Endothelial cell of umbilical vein (primary cell): ENCODE data around the gene LYZL6.

Experiments used
- CTCF ChIP-seq, 2 donors: IDR thresholded peaks; 1 replicate in 1 of 2; 2 replicates in 1 of 2; pipeline ENCODE4 v1.5.1; 2011; ENCODE audit warnings: low read length in 2 of 2, mild to moderate bottlenecking in 2 of 2, moderate library complexity in 2 of 2, control low read depth in 1 of 2, inconsistent platforms in 1 of 2, low read depth in 1 of 2; ENCODE audit not compliant: insufficient read depth in 1 of 2; ENCODE audit errors: extremely low read depth in 1 of 2
- EZH2 ChIP-seq: IDR thresholded peaks from 2 replicates; pipeline ENCODE4 v1.6.1; 2012; ENCODE audit warnings: borderline replicate concordance, low read depth, mild to moderate bottlenecking, moderate library complexity, low read length, inconsistent platforms; ENCODE audit not compliant: severe bottlenecking
- GATA2 ChIP-seq: IDR thresholded peaks from 2 replicates; pipeline ENCODE4 v1.7.0; 2011; ENCODE audit warnings: low read depth, mild to moderate bottlenecking, moderate library complexity, mixed read lengths, low read length; ENCODE audit not compliant: insufficient read length, insufficient read depth
- POLR2A ChIP-seq: IDR thresholded peaks from 2 replicates; pipeline ENCODE4 v1.6.1; 2012; ENCODE audit warnings: low read depth, mild to moderate bottlenecking, control low read depth, low read length

- TF ChIP-seq GATA2 = no peak
- no peak for TF ChIP-seq CTCF (IDR thresholded peaks at IDR 0.05; ENCODE audit: extremely low read depth in 1 of 2, insufficient read depth in 1 of 2, low read depth in 1 of 2, low read length in 2 of 2)
- TF ChIP-seq POLR2A = no peak
- TF ChIP-seq EZH2 = no peak
These were observed 21.8 kb upstream of the LYZL6 start for GRCh38 chr17:35965272-35965671.
